ENCODE measurements around the gene MUC12. TPM values are rescaled to one million over a fixed set of nuclear protein-coding genes. Genes with fewer than 3 reads are reported as not detected.

The MUC12 gene
- total RNA-seq, 4 donors from 2014 or later = not detected

- 94% methylated on average over 4 of the region's 4 CpGs for WGBS
- Histone ChIP-seq H3K9me3 (no peaks in the 10 kb centered on the region), H3K4me1 (no peaks in the 10 kb centered on the region), H3K4me3 (no peak overlapping the region), H3K27me3 (peaks cover 24% of the 10 kb centered on the region), H3K36me3 (no peaks in the 10 kb centered on the region), H3K27ac (no peak overlapping the region)
- TF ChIP-seq POLR2AphosphoS5 (IDR thresholded peaks at IDR 0.05) (no peak), EP300 (IDR thresholded peaks at IDR 0.05) (no peak), POLR2A (IDR thresholded peaks at IDR 0.05) (no peak), CTCF (IDR thresholded peaks at IDR 0.05) (no peak)
- no peak for DNase-seq (ENCODE audit: low spot score in 2 of 2)
These were observed 23.3 kb upstream of the MUC12 start for GRCh38 chr7:100946111-100946510.

- WGBS = 76% methylated on average over 11 of the region's 11 CpGs
- H3K27ac ChIP-seq = no peak overlapping the region
These were observed 22.5 kb upstream of the MUC12 start for GRCh38 chr7:100946766-100947365.

GRCh38 chr7:100947792-100948191 lies 21.6 kb upstream of the MUC12 start:
- H3K36me3 ChIP-seq = no peaks in the 10 kb centered on the region
- DNase-seq (ENCODE audit: low spot score in 2 of 2) = no peak
- no peak overlapping the region for H3K27ac ChIP-seq
- WGBS = 82% methylated on average over 5 of the region's 5 CpGs
- no peak for TF ChIP-seq POLR2A (IDR thresholded peaks at IDR 0.05)
- no peaks in the 10 kb centered on the region for H3K4me1 ChIP-seq
- no peaks in the 10 kb centered on the region for H3K9me3 ChIP-seq
- H3K4me3 ChIP-seq = no peak overlapping the region
- peaks cover 39% of the 10 kb centered on the region for H3K27me3 ChIP-seq

More at GRCh38 chr7:100946766-100947365, 22.5 kb upstream of the MUC12 start:
- no peaks in the 10 kb centered on the region for H3K9me3 ChIP-seq
- peaks cover 32% of the 10 kb centered on the region for H3K27me3 ChIP-seq
- no peak overlapping the region for H3K4me3 ChIP-seq
- H3K36me3 ChIP-seq = no peaks in the 10 kb centered on the region
- no peaks in the 10 kb centered on the region for H3K4me1 ChIP-seq
- no peak for DNase-seq (ENCODE audit: low spot score in 2 of 2)
- TF ChIP-seq EP300 (IDR thresholded peaks at IDR 0.05) (no peak), CTCF (IDR thresholded peaks at IDR 0.05) (no peak), POLR2AphosphoS5 (IDR thresholded peaks at IDR 0.05) (no peak), POLR2A (IDR thresholded peaks at IDR 0.05) (no peak)

- Histone ChIP-seq H3K27ac (no peak within 1 kb of the TSS), H3K4me1 (no peaks in the 10 kb centered on the region), H3K36me3 (no peaks in the 10 kb centered on the region), H3K27me3 (peaks cover 34% of the 10 kb centered on the region), H3K4me3 (no peak within 1 kb of the TSS), H3K9me3 (no peaks in the 10 kb centered on the region)
- TF ChIP-seq POLR2A (IDR thresholded peaks at IDR 0.05) = no peak
- no peak for TF ChIP-seq EP300 (IDR thresholded peaks at IDR 0.05)
- TF ChIP-seq CTCF (IDR thresholded peaks at IDR 0.05) = no peak
- no peak for TF ChIP-seq POLR2AphosphoS5 (IDR thresholded peaks at IDR 0.05)
- no peak for DNase-seq (ENCODE audit: low spot score in 2 of 2)
- 30% methylated on average over 24 of the region's 24 CpGs for WGBS
These were observed 20.0 kb upstream of the MUC12 start, which contains the start of gene MUC3A for GRCh38 chr7:100949227-100949932. MUC3A (plus strand) TSS chr7:100949534; CDS start chr7:100949625, 91 bp downstream.

- Histone ChIP-seq H3K4me1 (no peaks in the 10 kb centered on the region), H3K9me3 (no peaks in the 10 kb centered on the region), H3K4me3 (no peak overlapping the region), H3K36me3 (no peaks in the 10 kb centered on the region), H3K27me3 (peaks cover 33% of the 10 kb centered on the region), H3K27ac (no peak overlapping the region)
- 53% methylated on average over 15 of the region's 15 CpGs for WGBS
- TF ChIP-seq EP300 (IDR thresholded peaks at IDR 0.05) (no peak), POLR2AphosphoS5 (IDR thresholded peaks at IDR 0.05) (no peak), POLR2A (IDR thresholded peaks at IDR 0.05) (no peak), CTCF (IDR thresholded peaks at IDR 0.05) (no peak)
- no peak for DNase-seq (ENCODE audit: low spot score in 2 of 2)
These were observed 19.4 kb upstream of the MUC12 start for GRCh38 chr7:100949933-100950443.
